Body of pancreas (tissue), 4 donors: ENCODE data around the gene NECTIN2.

ENCODE experiments used
- POLR2A ChIP-seq, 3 donors: fragments of 450-650 bp; IDR thresholded peaks; one replicate each; pipeline ENCODE4 v1.6.1; 2016; ENCODE audit warnings: antibody characterized with exemption in 3 of 3, mild to moderate bottlenecking in 2 of 3
- TF ChIP-seq, protein P1 (sequence below), 7 experiments: fragments of 450-650 bp in 4 of 7; fragments of 200-600 bp in 3 of 7; sonication (generic) in 3 of 7; IDR thresholded peaks; one replicate each; pipeline ENCODE4 v1.5.1; 2016 to 2019; ENCODE audit warnings: antibody characterized with exemption in 7 of 7

DNA sequence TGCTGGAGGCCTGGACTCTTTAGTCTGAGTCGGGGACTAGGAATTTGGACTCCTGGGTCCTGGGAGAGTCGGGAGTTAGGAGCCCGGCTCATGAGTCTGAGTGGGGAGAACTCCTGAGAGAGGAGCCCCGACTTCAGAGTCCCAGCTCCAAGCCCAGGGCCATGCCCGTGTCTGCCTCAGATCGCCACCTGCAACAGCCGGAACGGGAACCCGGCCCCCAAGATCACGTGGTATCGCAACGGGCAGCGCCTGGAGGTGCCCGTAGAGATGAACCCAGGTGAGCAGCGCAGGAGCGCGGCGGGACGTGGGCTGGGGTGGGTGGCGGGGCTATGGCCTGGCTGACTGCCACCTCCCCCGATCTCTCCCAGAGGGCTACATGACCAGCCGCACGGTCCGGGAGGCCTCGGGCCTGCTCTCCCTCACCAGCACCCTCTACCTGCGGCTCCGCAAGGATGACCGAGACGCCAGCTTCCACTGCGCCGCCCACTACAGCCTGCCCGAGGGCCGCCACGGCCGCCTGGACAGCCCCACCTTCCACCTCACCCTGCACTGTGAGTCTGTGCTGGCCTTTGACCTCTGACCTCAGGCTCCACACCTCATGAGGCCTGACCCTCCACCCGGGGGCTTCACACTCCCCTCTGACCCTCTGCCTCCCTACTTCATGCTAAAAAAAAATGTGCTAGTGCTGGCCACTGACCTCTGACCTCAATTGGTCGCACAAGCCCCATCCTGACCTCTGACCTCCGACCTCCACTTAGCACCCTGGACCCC is 32.8 kb upstream of the NECTIN2 start:
- TF ChIP-seq, protein P1, sequence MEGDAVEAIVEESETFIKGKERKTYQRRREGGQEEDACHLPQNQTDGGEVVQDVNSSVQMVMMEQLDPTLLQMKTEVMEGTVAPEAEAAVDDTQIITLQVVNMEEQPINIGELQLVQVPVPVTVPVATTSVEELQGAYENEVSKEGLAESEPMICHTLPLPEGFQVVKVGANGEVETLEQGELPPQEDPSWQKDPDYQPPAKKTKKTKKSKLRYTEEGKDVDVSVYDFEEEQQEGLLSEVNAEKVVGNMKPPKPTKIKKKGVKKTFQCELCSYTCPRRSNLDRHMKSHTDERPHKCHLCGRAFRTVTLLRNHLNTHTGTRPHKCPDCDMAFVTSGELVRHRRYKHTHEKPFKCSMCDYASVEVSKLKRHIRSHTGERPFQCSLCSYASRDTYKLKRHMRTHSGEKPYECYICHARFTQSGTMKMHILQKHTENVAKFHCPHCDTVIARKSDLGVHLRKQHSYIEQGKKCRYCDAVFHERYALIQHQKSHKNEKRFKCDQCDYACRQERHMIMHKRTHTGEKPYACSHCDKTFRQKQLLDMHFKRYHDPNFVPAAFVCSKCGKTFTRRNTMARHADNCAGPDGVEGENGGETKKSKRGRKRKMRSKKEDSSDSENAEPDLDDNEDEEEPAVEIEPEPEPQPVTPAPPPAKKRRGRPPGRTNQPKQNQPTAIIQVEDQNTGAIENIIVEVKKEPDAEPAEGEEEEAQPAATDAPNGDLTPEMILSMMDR (IDR thresholded peaks at IDR 0.05) = no peak
- no peak for TF ChIP-seq POLR2A (IDR thresholded peaks at IDR 0.05)
